GM13977 (cell line): ENCODE data around the gene PCSK5.

Source experiments
- DNase-seq: peaks from one replicate; pipeline ENCODE4 v3.0.0; 2012; ENCODE audit warnings: low spot score
- CTCF ChIP-seq: IDR thresholded peaks from 2 replicates; pipeline ENCODE4 v1.5.1; 2012; ENCODE audit warnings: mild to moderate bottlenecking, control low read depth; ENCODE audit not compliant: insufficient read depth; ENCODE audit errors: extremely low read depth, missing control alignments
- in situ Hi-C: fragments of 300-500 bp; cut with MboI; formaldehyde crosslinking; loops from one replicate; pipeline ENCODE4 v1.12.0; 2022; ENCODE audit warnings: low sequenced_read_pairs, low pct_unique_long_range_greater_than_20kb, mixed read lengths, inconsistent platforms; ENCODE audit not compliant: unreplicated experiment

Gene PCSK5

GRCh38 chr9:75927356-75927755 lies 36.9 kb downstream of the PCSK5 start:
- in situ Hi-C loops: no loop called here
- TF ChIP-seq CTCF: no peak
- no peak for DNase-seq

GRCh38 chr9:75930190-75930589 lies 39.7 kb downstream of the PCSK5 start:
- no peak for TF ChIP-seq CTCF
- in situ Hi-C loops: no loop called here
- no peak for DNase-seq

GRCh38 chr9:75930730-75931321 lies 40.4 kb downstream of the PCSK5 start:
- TF ChIP-seq CTCF: no peak
- no peak for DNase-seq
- in situ Hi-C loops: no loop called here

GRCh38 chr9:75933982-75934381 lies 43.5 kb downstream of the PCSK5 start:
- in situ Hi-C loops: no loop called here
- TF ChIP-seq CTCF: no peak
- DNase-seq: no peak

- DNase-seq: no peak
- in situ Hi-C loops: no loop called here
- no peak for TF ChIP-seq CTCF
Observed at GRCh38 chr9:75935591-75935990, 45.1 kb downstream of the PCSK5 start.

- in situ Hi-C loops: no loop called here
- no peak for TF ChIP-seq CTCF
- DNase-seq: no peak
Observed at GRCh38 chr9:75937521-75938258, 47.2 kb downstream of the PCSK5 start.

- no peak for TF ChIP-seq CTCF
- in situ Hi-C loops: no loop called here
- no peak for DNase-seq
Observed at GRCh38 chr9:75938946-75939345, 48.5 kb downstream of the PCSK5 start.
